NCI-H82 (cell line): ENCODE data around the gene EXT2.

ENCODE experiments used
- DNase-seq: peaks from one replicate; lab custom pipeline; 2025; lab: John Stamatoyannopoulos, UW

The EXT2 gene

GRCh38 chr11:44133335-44133946 lies 38.0 kb downstream of the EXT2 start:
- peak; percentile 56 for DNase-seq

GRCh38 chr11:44134625-44135024 lies 39.1 kb downstream of the EXT2 start:
- DNase-seq: no peak

DNA sequence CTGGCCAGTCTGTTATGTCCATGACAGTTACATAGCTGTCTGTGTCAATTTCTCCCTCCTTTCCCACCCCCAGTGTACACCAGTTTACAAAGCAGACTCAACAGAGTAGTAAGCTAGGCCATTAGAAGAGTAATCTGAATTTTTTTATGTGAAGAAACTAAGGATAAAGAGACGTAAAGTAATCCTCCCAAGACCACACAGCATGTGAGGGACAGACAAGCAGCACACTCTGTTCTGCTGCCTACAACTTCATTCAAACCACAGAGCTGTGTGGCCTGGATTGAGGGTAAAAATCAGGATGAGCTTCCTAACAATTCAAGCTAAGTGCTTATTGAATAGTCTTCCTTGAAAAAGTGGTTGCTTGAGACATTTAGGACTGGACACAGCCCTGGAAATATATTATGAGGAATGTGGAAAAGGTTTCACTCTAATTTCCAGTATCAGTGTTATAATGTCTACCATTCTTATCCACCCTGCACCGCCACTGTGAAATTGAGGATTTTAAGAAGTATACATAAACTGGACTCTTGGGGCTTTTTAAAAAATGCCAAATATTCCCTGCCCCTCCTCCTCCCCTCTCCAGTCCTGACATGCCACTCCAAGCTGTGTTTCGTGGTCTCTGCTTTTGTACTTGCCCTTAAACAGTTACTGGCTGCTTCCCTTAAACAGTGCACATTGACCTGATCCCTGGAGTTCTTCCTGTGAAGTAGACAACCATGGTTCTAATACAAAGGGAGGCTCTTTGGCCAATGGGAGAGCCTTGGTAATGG lies 40.9 kb downstream of the EXT2 start:
- DNase-seq: no peak

GRCh38 chr11:44137057-44137456 lies 41.6 kb downstream of the EXT2 start:
- DNase-seq: no peak

DNA sequence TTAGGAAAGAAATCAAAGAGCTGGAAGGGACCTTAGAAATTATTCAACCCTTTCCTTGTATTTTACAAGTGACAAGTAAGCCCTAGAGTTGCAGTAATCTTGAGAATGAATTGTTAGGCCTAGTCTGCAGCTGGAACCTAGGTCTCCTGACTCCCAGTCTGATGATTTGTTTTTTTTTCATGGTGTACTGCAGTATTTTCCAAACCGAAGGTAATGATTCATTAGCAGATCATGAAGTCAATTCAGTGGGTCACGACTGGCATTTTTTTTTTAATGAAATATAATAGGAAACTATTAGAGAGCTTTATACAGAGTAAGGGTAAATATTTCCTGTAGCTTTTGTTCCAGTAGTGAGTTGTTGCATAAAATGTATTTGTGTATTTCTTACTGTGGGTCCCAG lies 42.8 kb downstream of the EXT2 start:
- no peak for DNase-seq

DNA sequence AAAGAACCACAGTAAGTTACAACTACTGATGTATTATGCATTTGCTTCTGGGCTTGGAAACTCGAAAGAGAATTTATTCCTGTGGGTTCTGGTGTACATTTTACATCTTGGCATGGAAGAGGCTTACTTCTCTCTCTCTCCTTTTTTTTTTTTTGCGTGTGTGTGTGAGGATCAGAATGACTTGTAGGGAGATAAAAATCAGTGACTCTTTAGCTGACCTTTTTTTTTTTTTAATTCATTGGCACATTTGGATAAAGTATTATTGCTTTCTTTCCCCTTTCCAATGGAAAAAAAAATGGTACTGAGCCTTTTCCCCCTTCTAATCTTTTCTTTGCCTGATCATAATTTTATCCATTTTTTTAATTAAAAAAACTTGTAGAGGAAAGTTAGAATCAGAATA lies 43.5 kb downstream of the EXT2 start:
- DNase-seq: no peak

GRCh38 chr11:44139565-44140330 lies 44.3 kb downstream of the EXT2 start:
- no peak for DNase-seq

DNA sequence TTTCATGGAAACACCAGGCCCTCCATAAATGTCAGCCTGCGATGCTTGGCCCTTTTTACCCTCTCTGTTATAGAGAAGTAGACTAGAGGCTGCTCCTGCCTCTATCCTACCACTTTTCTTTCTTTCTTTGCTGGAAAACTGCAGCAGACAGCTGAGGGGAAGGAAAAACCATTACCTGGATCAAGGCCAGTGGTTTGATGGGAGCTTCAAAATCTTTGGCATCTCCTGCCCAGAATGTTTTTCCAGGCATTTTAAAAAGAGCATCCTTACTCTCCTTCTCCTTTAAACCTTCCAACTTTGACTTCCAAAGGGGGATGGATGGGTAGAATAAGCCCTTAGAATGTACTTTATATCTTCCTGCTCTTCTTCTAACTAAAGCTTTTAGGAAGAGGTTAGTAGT lies 44.9 kb downstream of the EXT2 start:
- DNase-seq: no peak

GRCh38 chr11:44140805-44141204 lies 45.3 kb downstream of the EXT2 start:
- DNase-seq: no peak

GRCh38 chr11:44143987-44144909 lies 48.8 kb downstream of the EXT2 start:
- no peak for DNase-seq

- no peak for DNase-seq
Observed at GRCh38 chr11:44145011-44145775, 49.7 kb downstream of the EXT2 start.

GRCh38 chr11:44146931-44147330 lies 51.5 kb downstream of the EXT2 start:
- DNase-seq: no peak

DNA sequence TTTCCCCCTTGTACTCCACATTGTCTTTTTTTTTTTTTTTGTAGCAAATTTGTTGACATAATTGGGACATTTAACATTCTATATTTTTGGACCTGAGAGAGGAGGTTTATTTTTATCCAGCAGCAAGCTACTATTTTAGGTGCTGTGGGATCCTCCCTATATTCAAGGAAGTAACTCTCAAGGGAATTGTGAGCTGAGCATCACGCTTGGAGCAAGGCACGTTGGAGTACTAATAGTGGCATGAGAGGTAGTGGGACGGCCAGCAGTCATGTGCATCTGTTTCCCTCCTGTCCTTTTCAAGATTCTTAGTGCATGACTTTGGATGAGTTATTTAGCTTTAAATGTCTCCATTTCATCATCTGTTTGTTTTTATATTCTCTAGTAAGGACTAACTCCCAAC lies 52.3 kb downstream of the EXT2 start:
- no peak for DNase-seq

DNA sequence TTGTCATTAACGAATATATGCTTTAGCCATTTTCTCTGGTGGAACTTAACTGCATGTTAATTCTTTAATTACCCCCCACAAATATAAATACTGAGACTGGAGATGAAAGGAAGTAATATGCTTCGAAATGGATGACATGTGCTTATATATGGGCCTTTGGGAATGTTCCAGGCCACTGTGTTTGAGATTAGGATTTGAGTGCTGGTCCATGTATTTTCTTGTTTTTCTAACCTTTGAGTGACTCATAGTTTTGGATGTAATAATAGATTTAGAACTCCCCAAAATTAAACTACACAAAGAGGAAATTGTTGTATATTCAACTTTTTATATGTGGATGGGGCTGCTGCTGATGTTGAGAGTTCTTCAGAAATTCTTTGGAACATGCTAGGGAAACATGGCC lies 54.2 kb downstream of the EXT2 start:
- no peak for DNase-seq

- DNase-seq: no peak
Observed at GRCh38 chr11:44150401-44150800, 54.9 kb downstream of the EXT2 start.

DNA sequence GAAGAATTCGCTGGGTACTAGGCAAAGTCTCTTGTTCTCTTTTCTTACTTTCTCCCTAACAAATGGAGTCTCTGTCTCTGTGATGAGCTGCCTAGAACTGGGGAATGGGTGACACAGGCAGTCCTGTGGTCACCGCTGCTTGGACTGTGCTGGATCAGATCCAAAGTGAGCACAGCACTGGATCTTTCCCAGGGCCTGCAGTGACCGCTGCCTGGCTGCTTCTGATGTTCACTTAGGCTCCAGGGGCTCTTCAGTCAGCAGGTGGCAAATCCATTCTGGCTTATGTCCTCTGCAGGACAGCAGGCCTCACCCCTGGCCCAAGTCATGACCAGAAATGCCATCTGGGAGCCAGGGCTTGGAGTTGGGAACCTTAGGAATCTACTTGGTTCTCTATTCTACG lies 61.5 kb downstream of the EXT2 start:
- no peak for DNase-seq

GRCh38 chr11:44158384-44158783 lies 62.9 kb downstream of the EXT2 start:
- DNase-seq: no peak

GRCh38 chr11:44159848-44160721 lies 64.6 kb downstream of the EXT2 start:
- DNase-seq: no peak

DNA sequence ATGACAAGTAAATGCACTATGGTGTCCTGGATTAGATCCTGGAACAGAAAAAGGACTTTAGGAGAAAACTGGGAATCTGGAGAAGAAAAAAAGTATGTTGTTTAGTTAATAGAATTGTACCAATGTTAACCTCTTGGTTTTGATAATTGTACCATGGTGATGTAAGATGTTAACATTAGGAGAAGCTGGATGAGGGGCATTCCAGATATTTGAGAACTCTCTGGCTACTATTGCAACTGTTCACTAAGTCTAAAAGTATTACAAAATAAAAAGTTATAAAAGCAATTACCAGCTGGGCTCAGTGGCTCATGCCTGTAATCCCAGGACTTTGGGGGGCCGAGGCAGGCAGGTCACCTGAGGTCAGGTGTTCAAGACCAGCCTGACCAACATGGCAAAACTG lies 66.5 kb downstream of the EXT2 start:
- DNase-seq: no peak

- no peak for DNase-seq
Observed at GRCh38 chr11:44162662-44163061, 67.2 kb downstream of the EXT2 start.
